GM19463 (cell line): Measurements from ENCODE around the gene ARHGEF10L.

ENCODE experiments used
- ATAC-seq: cut with Tn5 transposase; IDR thresholded peaks from one replicate; pipeline ENCODE4 v1.9.1; 2021; ENCODE audit warnings: mild to moderate bottlenecking, moderate library complexity; ENCODE audit not compliant: unreplicated experiment

The ARHGEF10L gene

DNA sequence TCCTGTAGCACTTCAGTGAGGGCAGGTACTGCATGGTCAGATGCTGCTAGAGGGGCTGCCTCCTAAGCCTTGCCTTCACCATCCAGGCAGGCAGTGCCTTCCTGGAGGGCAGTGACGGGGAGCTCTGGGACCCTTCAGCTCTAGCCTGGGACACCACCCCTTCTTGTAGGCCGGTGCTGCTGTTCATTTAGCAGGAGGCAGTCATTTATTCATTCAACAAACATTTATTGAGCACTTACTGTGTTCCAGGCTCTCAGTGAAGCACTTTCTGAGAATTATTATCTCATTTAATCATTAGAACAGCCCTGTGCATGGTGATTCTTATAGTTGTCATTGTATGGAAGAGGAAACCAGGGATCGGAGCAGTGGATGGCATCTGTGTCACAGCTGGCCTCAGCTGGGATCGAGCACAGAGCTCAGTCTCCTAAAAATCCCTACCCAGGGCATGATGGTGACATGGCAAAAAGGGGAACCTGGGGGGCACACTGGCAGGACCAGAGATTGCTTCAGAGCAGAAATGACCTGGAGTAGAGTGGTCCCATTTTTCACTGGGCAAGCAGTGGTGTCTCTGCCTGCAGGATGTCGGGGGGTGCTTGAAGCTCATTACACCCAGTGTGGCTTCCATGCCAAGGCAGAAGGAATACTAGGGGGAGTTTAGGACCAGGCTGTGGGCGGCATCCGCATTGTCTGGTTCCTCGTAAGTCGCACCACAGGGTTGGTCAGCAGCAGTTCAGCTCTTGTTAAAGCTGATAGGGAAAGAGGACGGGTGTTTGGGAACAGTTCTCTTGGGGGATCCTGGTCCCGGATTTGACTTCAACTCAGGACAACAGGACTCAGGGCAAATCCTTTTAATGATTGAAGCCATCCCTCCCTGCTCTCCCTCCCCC lies 28.8 kb downstream of the ARHGEF10L start:
- ATAC-seq: no peak

DNA sequence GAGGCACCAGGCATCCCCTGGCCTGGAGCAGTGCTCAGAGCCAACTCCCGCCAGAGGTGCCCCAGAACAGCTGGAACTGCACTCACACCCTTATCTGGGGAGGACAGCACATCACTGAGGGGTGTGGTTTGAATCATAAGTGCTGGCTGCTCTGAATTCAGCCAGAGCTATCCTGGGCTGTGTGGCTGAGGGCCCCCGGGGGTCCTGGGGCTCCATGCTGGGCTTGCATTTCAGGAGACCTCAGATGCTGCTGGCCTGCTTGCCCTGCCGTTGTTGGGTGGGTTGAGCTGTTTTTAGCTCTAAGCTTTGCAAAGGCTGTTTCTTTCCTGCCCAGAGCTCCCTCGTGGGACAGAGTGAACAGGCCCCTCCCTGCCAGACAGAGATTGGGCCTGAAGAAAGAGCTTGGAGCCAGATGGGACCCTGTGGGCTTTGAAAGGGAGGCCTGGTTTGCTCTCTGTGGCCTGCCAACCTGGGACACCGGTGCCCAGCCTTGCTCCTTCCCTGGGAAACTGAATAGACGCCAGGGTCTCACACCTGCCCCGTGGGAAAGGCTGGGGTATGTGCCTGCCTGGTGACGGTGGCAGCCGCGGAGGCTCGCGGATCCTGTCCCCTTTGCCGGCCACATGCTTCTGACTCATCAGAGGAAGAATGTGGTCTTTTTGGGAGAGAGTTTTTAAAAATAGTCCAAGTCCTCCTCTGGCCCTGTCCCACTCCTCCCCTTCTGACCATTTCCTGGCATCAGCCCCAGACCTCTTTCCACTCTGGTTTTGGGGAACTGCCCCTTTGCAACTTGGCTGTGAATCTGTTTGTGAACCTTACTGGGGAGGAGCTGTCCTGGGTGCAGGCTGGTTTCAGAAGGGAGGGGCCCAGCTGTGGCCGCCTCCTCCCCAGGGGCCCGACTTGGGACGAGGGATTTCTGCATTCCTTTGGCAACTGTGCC lies 30.0 kb downstream of the ARHGEF10L start:
- ATAC-seq: no peak

DNA sequence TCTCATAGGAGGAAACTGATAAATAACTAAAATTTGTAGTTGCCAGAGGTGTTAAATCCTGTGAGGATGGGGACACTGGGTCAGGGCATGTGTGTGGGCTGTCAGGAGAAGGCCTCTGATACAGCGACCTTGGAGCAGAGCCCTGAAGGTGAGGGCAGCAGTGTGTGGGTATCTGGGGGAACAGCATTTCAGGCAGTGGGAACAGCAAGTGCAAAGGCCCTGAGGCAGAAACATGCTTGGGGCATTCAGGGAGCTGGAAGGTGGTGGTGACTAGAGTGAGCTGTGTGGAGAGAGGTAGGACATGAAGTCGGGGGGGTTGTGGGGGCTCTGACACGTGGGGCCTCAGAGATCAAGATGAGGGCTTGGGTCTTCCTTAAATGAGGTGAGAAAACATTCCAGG lies 30.7 kb downstream of the ARHGEF10L start:
- ATAC-seq: no peak

DNA sequence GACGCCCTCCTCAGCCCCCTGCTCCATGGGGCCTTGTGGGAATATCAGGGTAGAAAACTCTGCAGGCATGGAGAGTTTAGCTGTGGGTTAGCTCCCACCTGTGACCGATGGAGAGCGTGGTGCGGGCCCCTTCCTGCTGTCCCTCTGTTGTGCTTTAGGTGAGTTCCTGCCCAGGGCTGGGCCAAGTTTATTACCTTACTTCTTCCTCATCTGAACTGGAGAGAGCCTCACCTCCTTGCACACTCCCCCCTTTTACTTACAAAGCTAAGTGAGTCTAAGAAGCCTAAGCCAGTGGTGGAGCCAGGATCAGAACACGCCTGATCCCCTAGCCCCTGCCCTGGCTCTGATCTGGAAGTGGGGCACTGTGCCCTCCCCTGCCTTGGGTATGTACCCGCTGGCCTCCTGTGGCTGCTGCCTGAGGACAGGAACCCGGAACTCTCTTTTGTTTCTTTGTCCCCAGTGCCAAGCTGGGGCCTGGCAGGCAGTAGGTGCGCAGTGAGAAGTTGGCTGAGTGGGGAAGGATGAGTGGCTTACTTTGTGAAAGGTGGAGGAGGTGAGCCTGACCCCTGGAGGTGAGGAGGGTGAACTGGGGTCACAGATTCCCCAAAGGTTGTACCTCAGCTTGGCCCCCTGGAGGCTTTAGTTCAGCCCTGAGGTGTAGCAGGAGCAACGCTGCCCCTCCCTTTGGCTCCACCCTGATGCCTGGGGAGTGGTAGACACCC lies 32.9 kb downstream of the ARHGEF10L start:
- ATAC-seq: no peak

DNA sequence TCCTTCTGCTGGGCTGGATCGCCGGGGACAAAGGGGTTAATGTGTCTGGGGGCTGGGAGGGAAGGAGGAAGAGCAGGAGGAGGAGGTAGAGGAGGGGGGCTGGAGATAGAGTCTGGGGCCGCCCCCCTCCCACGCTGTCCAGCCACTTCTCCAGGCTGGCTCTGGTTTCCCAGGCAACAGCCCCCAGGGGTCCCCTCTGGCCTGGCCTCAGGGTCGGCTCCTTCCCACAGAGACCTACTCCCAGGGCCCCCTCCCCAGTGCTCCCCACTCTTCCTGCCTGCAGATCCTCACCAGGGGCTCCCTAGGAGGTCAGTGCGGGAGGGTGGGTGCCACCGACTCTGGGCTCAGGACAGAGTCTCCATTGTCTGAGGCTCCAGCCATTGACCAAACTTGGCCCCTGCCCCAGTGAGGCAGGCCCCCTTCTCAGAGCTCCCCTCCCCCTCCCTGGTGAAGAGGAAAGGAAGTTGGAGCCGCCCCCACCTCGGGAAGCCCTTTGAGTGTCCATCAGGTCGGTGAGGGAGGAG lies 34.1 kb downstream of the ARHGEF10L start:
- no peak for ATAC-seq

DNA sequence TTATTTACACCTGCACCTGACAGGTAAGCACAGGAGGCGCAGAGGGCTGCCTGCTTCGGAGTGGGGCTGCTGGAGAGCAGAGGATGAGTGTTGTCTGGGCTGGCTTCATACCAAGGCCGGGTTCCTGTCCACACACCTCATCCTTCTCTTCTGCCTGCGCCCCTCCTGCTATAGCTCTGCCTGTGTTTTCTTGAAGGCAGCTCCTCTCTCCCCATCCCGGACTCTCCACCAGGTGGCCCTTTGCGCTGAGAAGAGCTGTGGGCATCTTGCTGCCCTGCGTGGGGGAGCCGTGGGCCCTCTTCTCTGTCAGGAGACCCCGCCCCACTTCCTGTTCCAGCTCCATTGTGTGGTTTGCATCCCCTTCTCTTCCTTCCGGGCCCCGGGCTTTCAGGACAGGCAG lies 35.0 kb downstream of the ARHGEF10L start:
- ATAC-seq: no peak

DNA sequence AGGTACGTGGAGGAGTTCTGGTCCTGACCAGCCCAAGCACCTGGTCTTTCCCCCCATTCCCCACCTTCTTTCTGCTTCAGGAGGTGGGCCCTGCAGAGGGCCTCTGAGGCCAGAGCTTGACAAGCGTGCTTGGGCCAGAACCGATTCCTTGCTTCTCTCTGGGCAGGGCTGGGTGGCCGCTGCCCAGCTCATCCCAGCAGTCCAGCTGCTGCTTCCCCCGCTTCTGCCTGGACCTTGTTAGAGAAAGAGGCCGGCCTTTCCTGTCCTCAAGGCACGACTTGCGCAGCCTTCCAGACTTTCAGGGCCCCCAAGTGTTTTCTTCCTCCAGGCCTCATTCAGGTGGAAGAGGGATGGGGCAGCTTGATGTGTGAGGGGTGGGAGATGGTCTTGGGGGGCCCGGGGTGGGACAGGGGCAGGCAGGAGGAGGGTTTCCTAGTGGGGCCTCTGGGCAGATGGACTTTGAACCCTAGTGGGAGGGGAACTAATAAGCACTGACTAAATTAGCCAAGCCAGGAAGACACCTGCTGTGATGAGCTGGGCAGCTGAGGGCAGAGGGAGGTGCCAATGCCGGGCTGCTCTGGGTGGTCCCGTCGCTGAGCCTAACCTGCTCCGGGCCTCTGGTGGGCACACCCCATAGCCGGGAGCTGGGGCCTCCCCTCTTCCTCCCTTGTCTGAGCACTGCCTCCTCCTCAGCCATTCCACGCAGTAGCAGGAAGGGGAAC lies 36.5 kb downstream of the ARHGEF10L start:
- ATAC-seq: no peak

DNA sequence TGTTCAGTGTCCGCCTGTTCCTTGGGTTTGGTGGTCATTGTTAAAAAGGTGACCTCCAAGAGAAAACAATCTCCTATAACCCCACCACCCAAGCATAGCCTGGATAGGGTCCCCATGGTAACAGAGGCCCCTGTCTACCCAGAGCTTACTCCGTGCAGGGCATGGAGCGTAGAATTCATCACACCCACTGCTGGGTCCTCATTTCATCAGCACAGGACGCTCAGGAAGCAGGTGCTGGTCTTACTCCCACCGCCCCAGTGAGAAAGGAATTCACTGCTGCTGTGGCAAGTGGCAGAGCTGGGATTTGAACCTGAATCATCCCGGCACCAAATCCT lies 37.0 kb downstream of the ARHGEF10L start:
- no peak for ATAC-seq

DNA sequence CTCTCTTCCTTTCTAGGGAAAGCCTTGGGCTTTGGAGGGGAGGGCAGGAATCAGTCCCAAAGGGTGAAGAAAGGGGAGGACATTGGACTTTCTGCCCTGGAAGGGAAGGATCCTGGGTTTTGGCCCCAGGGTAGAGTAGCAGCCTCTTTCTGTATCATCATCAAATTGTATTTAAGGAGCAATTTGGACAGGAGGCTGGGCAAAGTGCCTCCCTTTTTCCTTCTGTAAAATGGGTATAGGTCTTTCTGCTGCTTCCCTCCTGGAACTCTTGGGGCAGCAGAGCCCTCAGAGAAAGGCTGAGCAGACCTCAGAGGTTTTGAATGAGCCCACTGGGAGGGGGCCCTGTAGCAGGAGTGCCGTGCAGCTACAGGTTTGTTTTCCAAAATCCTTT lies 38.4 kb downstream of the ARHGEF10L start:
- ATAC-seq: no peak

DNA sequence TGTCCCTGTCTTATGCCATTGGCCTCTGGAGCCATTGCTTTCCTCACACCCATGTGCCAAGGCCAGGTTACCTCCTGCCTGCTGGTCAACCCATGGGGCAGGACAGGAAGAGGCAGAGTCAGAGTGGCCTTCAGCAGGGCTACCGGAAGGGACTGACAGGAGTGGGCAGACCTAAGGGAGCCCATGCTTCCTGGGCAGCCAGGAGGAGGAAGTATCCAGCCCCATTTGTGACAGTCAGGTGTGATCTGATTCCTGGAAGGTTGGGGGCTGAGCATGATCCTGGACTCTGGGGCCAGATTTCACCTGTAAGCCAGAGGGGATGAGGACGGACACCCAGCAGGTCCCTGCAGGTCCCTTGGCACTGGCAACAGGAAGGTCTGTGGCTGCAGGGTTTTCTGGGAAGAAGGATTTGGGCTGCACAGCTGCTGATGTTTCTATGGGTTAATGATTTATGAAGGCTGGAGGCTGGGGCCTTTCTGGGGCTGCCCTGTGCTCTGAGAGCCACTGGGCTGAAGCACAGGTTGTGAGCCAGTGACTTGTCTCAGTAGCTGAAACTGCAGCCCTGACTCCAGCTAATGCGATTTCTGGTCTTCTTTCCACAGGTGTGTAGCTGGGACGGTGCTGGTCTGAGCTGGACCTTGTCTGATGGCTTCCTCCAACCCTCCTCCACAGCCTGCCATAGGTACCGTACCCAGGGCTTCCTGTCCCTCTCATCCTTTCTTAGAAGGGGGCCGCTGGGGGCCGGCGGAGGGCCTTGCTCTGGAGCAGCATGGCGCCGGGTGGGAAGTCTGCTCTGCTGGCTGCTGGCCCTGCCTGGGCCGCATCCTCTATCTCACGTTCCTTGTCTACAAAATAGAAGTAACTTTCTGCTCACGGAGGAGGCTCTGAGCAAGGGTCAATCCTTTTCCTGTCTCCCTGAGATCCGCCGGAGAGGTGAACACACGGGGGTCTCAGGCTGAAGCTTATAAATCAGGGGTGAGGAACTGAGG lies 40.7 kb downstream of the ARHGEF10L start:
- no peak for ATAC-seq

DNA sequence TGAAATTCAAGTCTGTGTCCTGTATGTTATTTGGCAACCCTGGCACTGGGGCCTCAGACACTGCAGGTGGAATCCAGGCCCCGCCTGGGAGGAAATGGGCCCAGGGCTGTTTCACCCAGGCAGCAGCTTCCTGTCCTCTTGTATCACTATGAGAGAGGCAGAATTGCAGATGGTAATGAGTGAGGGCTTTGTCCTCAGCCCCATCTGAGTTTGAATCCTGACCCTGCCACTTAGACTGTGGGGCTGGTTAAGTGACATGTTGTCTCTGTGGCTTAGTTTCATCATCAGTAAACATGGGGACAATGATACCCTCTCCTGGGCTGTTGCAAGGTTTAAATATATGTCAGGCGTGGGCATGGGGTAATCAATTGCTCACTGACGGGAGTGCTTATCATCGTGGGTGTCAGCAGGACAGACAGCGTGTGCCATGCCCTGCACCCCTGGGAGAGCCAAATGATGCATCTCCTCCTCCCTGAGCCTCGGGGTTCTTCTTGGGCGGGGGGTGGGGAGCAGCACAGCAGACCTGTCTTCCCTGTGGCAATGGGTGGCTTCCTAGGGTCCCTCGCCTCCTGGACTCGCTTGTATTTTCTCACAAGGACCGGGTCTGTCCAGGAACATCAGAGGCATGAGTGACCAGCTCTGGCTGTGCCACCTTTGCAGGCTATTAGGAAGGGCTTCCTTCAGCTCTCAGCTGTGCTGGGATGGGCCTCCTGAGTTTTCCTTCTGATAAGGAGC lies 42.1 kb downstream of the ARHGEF10L start:
- ATAC-seq: no peak

DNA sequence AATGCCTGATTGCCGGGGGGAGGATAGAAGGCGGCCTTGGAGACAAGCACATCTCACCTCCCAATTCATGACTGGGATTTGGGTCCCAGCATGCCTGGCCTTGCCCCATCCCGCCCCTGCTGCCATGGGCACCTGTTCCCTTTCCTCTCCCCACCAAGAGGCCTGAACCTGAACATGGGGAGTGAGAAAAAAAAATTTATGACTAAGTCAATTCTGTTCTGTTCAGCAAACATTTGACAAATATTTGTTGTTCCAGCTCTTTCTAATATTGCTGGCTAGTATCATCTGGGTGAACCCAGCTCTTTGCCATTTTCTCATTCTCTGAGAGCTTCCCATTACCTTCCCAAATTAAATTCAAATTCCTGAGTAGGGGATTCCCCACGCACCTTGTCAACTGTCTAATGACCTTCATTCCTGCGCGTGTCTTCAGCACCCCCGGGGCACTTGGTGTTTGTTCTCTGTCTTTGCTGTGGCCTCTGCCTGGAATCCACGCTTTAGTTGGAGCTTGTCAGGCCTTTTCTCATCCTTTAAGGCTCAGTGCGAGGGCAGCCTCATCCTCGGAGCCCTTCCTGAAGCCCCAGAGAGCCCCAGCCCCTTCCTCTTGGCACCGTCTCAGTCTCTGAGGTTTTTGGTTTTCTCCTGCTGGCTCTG lies 42.8 kb downstream of the ARHGEF10L start:
- ATAC-seq: no peak

DNA sequence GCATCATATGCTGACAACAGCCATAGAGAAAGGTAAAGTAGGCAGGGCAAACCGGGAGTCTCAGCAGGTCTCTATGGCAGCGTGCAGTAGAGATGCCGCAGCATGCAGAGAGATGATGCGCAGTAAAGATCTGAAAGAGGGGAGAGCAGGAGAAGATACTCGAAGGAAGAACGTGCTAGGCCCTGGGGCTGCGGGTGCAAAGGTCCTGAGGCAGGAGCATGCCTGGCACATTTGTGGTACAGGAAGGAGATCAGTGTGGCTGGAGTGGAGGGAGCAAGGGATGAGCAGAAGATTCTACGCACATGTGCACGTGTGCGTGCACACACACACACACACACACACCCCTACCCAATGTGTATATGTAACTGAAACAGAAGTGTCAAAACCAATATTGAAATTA lies 45.0 kb downstream of the ARHGEF10L start:
- ATAC-seq: no peak

DNA sequence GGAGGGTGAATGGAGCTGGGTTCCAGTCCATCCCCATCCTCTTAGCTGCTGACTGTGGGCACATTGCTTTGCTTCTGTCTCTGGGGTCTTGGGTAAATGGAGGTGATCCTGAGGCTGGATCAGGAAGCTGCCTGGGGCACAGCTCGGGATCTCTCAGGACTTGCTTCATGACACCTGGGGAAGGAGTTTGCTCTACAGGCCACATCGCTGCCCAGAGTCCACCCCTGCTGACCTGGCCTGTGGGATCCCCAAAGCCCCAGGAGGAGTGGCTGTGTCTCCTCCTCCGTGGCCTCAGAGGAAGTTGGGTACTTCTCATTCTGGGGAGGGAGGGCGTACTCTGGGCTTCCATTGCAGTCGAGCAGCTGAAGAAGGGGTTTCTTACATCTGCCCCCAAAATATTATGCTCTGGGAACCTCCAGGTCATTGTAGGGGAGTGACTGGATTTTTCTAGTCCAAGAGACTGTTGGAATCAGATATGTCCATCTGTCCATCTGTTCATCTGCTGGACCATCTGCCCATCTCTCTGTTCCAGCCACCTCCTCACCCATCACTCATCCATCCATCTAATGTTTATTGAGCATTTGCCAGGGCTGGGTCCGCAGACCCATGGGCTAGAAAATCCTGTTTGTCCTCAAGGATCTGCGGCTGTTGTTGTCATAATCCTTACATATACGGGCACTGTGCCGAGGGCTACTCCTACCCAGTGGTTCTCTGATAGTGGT lies 45.9 kb downstream of the ARHGEF10L start:
- ATAC-seq: no peak

DNA sequence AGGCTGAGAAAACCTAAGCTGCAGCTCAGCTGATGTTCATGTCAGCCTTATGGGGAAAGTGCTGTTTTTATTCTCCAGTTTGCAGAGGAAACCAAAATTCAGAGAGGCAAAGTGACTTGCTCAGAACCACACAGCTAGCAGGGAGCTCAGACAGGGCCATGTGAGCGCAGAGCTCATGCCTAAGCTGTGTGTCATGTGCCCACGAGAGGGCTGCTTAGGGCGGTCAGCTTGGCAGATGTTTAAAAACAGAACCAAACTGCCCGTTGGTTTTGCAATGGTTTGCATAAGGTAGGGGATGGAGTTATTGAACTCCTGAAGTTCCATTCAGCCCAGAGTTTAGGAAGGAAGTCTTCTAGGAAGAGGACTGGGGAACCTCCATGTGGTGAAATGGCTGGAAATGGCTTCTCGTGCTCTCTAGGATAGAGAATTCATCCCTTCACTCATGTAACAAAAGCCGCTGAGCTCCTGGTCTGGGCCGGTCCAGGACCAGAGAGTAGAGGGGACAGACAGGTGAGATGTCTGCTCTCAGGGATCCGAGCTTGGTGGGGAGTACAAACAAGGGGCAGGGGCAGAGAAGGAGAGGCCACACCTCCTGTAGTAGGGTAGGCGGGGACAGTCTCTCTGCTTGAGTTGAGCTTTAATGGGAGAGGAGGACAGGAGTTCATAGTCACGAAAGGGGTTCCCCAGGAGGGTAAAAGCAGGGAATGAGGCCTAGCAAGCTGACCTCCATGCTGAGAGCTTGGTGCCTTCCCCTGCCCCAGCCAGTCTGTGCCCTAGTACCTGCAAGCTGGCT lies 46.9 kb downstream of the ARHGEF10L start:
- ATAC-seq: no peak

DNA sequence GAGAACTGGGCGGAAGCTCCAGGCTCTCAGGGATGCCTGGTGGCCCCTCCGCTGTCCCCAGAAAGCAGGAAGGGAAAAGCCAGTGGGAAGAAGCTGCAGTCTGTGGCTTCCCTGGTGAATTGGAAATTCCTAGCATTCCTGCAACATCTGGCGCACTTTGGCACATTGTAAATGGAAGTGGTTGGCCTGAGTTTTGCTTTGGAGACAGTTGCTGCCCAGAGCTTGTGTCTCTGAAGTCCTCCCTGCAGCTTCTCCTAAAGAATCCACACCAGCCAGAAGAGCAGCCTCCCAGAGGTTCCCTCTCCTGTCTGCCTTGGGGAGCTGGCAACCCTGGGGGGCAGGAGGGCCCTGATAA lies 48.2 kb downstream of the ARHGEF10L start:
- ATAC-seq: no peak
